ENCODE data around the gene C14orf180.
"Not testable (repeated sequence)": the region's sequence is repeated elsewhere in the genome, so short reads cannot be mapped to it uniquely, and the experiment has no call there.

Gene C14orf180

GRCh38 chr14:104636846-104637545 is 57.4 kb downstream of the C14orf180 start:
- not testable (repeated sequence) for H3K36me3 ChIP-seq (ENCODE audit: control insufficient read depth in 2 of 2, insufficient read depth in 2 of 2, low read length in 2 of 2); H3K4me1 ChIP-seq (ENCODE audit: control insufficient read depth in 2 of 2, insufficient read depth in 2 of 2, low read length in 2 of 2); H3K4me3 ChIP-seq (ENCODE audit: low read length in 2 of 2); H3K9me3 ChIP-seq (ENCODE audit: control insufficient read depth in 2 of 2, low read length in 2 of 2); H3K27ac ChIP-seq (ENCODE audit: low read depth in 2 of 2, low read length in 2 of 2); H3K9ac ChIP-seq (ENCODE audit: low read depth in 1 of 2, low read length in 2 of 2)
- H3K27me3 ChIP-seq (ENCODE audit: control insufficient read depth in 2 of 2, insufficient read depth in 2 of 2, low read length in 2 of 2), result peaks cover 4 to 12% of the 10 kb centered on the region in 2 donors

- H3K9me3 ChIP-seq (ENCODE audit: control insufficient read depth in 2 of 2, low read length in 2 of 2), result no peaks in the 10 kb centered on the region
- peaks cover 4 to 12% of the 10 kb centered on the region in 2 donors for H3K27me3 ChIP-seq (ENCODE audit: control insufficient read depth in 2 of 2, insufficient read depth in 2 of 2, low read length in 2 of 2)
- H3K36me3 ChIP-seq (ENCODE audit: control insufficient read depth in 2 of 2, insufficient read depth in 2 of 2, low read length in 2 of 2), result no peaks in the 10 kb centered on the region
- no peak overlapping the region for H3K4me3 ChIP-seq (ENCODE audit: low read length in 2 of 2)
- no peaks in the 10 kb centered on the region for H3K4me1 ChIP-seq (ENCODE audit: control insufficient read depth in 2 of 2, insufficient read depth in 2 of 2, low read length in 2 of 2)
- H3K9ac ChIP-seq (ENCODE audit: low read depth in 1 of 2, low read length in 2 of 2), result no peak overlapping the region
- H3K27ac ChIP-seq (ENCODE audit: low read depth in 2 of 2, low read length in 2 of 2), result no peak overlapping the region
Observed at GRCh38 chr14:104637546-104638003, 58.0 kb downstream of the C14orf180 start.

- Histone ChIP-seq H3K9me3 (ENCODE audit: control insufficient read depth in 2 of 2, low read length in 2 of 2) (no peaks in the 10 kb centered on the region), H3K4me1 (ENCODE audit: control insufficient read depth in 2 of 2, insufficient read depth in 2 of 2, low read length in 2 of 2) (no peaks in the 10 kb centered on the region), H3K9ac (ENCODE audit: low read depth in 1 of 2, low read length in 2 of 2) (no peak overlapping the region), H3K36me3 (ENCODE audit: control insufficient read depth in 2 of 2, insufficient read depth in 2 of 2, low read length in 2 of 2) (no peaks in the 10 kb centered on the region), H3K27me3 (ENCODE audit: control insufficient read depth in 2 of 2, insufficient read depth in 2 of 2, low read length in 2 of 2) (peaks cover 4 to 12% of the 10 kb centered on the region in 2 donors), H3K27ac (ENCODE audit: low read depth in 2 of 2, low read length in 2 of 2) (no peak overlapping the region), H3K4me3 (ENCODE audit: low read length in 2 of 2) (no peak overlapping the region)
Observed at GRCh38 chr14:104638190-104638589, 58.6 kb downstream of the C14orf180 start.

- Histone ChIP-seq H3K9me3 (ENCODE audit: control insufficient read depth in 2 of 2, low read length in 2 of 2) (no peaks in the 10 kb centered on the region), H3K4me1 (ENCODE audit: control insufficient read depth in 2 of 2, insufficient read depth in 2 of 2, low read length in 2 of 2) (no peaks in the 10 kb centered on the region), H3K27me3 (ENCODE audit: control insufficient read depth in 2 of 2, insufficient read depth in 2 of 2, low read length in 2 of 2) (peaks cover 4 to 12% of the 10 kb centered on the region in 2 donors), H3K36me3 (ENCODE audit: control insufficient read depth in 2 of 2, insufficient read depth in 2 of 2, low read length in 2 of 2) (no peaks in the 10 kb centered on the region), H3K4me3 (ENCODE audit: low read length in 2 of 2) (no peak overlapping the region), H3K27ac (ENCODE audit: low read depth in 2 of 2, low read length in 2 of 2) (no peak overlapping the region), H3K9ac (ENCODE audit: low read depth in 1 of 2, low read length in 2 of 2) (no peak overlapping the region)
Observed at GRCh38 chr14:104638927-104639450, 59.4 kb downstream of the C14orf180 start.

- no peak overlapping the region for H3K9ac ChIP-seq (ENCODE audit: low read depth in 1 of 2, low read length in 2 of 2)
- no peaks in the 10 kb centered on the region for H3K4me1 ChIP-seq (ENCODE audit: control insufficient read depth in 2 of 2, insufficient read depth in 2 of 2, low read length in 2 of 2)
- no peak overlapping the region for H3K27ac ChIP-seq (ENCODE audit: low read depth in 2 of 2, low read length in 2 of 2)
- no peaks in the 10 kb centered on the region for H3K9me3 ChIP-seq (ENCODE audit: control insufficient read depth in 2 of 2, low read length in 2 of 2)
- no peaks in the 10 kb centered on the region for H3K36me3 ChIP-seq (ENCODE audit: control insufficient read depth in 2 of 2, insufficient read depth in 2 of 2, low read length in 2 of 2)
- H3K27me3 ChIP-seq (ENCODE audit: control insufficient read depth in 2 of 2, insufficient read depth in 2 of 2, low read length in 2 of 2), result peaks cover 4 to 12% of the 10 kb centered on the region in 2 donors
- no peak overlapping the region for H3K4me3 ChIP-seq (ENCODE audit: low read length in 2 of 2)
Observed at GRCh38 chr14:104639471-104639870, 59.9 kb downstream of the C14orf180 start.

Data from mucosa of rectum (tissue), 2 donors.